ENCODE data around the gene AGRN.
"Not testable (repeated sequence)": the region's sequence is repeated elsewhere in the genome, so short reads cannot be mapped to it uniquely, and the experiment has no call there.

AGRN gene

DNA sequence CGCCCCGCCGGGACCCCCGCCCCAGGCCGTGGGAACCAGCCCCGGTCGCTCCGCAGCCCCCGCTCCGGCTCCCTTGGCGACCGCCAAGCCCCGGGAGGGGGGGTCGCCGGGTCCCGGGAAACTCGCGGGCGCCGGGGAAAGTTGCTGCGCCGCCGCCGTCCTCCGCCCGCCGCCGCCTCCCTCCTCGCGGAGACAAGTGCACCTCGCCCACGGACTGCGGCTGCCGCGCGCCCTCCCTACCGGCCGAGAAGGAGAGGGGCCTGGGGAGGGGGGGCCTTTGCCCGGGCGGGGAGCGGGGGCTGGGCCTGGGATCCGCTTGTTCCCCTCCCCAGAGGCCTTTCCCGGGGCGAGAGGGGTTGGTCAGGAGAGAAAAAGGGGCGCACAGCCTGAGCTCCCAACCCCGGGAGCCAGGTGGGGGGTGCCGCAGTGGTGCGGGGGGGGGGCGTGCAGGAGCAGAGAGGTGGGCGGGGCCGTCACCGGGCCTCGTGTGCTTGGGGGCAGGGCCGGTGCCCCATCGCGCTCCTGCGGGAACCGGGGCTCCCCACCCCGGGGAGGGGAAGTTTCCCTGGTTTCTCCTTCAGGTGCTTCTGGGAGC is 592 bp downstream of the AGRN start:
- peak in 1 of 2 donors; percentile 61 for DNase-seq (ENCODE audit: low read depth in 2 of 2)

DNA sequence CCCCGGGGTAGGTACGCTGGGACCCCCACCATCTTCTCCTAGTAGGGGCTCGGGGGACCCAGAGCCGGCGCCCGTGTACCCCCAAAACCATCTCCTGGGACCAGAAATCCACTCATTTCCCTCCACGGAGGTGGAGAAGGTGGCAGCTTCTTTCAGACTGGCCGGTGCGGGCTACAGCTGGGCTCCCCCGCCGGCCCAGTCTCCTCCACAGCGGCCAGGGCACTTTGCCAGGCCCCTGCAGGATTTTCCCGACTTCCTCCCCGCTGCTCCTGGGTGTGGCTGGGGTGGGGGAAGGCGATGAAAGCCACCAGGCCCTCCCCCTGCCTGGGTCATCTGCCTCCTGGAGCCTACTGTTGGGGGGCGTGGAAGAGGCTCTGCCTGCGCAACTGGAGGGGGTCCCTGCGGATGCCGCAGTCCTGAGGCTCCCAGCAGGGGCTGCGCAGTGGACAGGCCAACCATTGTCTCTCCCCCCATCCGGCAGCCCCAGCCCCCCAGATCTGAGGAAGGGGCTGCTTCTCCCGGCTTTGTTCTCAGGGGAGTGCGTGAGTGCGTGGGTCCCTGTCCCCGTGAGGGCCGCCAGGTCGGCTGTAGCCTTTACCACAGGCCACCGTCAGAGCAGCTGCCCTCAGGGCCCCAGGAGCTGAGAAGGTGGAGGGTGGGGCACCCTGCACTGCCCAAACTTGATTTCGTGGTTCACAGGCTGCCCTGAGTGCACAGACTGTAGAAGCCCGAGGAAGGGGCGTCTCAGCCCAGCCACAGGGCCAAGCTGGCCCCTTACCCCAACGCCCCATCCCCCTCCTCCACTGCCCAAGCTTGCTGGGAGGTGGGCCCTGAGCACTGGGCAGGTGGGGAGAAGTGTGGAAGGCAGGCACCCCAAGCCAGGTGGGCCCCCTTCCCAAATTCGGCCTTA is 1.3 kb downstream of the AGRN start:
- no peak for DNase-seq (ENCODE audit: low read depth in 2 of 2)

DNA sequence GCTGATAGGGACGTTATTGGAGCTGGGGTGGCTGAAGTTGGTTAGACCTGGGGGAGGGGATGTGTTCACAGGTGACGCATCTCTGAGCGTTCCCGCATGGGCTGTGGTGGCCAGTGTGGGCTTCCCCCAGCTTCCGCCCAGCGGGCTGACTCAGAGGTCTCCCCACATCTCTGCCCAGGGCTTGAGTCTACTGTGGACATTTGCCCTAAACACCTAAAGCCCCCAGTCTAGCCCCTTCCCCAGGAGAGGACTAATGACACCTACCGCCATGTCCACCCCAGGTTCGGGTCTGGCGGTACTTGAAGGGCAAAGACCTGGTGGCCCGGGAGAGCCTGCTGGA is 2.0 kb downstream of the AGRN start:
- no peak for DNase-seq (ENCODE audit: low read depth in 2 of 2)

DNA sequence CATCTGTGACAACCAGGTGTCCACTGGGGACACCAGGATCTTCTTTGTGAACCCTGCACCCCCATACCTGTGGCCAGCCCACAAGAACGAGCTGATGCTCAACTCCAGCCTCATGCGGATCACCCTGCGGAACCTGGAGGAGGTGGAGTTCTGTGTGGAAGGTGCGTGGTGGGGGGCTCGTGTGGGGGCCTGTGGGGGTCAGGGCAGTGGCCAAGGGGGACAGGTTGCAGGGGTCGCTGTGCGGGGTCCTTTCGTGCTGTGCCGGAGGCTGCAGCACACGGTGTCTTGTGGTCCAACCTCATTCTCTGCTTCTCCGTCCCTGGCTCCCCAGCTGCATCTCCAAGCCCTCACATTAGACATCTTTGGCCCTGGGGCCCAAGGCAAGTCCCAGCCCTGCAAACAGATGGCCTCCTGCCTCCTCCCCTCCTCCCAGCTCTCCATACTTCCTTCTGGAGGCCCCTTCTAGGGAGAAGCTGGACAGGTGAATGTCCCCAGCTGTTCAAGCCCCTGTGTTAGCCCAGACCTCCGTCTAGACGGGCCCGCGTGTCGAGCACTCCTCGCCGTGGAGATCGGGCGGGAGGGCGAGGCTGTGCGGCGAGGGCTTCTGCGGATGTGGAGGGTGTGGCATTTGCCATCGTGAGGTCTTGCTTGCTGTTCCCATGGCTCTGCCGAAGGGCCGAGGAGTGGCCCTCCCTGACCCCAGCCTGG is 2.5 kb downstream of the AGRN start:
- DNase-seq (ENCODE audit: low read depth in 2 of 2), result no peak

DNA sequence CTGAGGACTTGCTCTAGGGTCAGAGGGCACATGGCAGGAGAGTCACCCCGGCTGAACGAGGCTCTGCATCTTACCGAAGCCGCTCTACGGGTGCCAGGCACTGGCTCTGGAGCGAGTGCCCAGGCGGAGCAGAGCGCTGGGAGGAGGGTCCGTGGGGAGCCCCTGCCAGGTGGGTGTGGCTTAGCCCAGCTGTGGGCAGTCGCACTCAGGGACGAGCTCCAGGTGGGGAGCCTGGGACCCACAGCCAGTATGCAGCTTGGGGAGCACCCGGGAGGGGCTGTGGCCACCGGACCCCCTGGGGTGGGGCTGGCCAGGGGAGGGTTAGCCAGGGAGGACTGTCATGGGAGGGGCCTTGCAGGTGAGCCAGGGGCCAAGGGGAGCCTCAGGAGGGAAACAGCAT is 3.8 kb downstream of the AGRN start:
- no peak for DNase-seq (ENCODE audit: low read depth in 2 of 2)

DNA sequence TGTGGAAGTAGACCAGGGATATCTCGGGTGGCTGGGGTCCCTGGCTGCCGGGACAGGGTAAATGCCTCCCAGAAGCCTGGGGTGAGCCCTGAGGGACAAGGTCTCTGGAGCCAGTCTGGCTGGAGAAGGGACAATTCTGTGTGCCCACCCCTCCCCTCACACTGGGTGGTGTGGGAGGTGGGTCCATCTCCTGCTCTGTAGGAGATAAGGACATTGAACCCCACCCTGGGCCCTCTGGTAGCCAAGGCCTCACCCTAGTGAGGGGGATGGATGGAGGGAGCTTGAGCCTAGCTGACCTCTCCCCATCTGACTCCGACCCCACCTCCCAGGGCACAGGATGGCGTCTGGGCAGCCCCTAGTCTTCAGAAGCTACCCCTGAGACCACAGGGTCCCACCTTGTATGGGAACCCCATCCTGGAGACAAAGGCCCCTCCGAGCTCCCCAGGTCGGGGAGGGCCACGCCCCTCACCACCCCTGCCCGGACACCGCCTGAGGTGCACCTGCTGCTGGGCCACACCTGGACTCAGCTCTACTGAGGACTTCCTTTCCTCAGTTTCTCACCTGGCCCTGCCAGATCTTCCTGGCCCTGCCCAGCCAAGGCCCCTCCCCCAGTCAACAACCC is 4.3 kb downstream of the AGRN start:
- DNase-seq (ENCODE audit: low read depth in 2 of 2), result no peak

DNA sequence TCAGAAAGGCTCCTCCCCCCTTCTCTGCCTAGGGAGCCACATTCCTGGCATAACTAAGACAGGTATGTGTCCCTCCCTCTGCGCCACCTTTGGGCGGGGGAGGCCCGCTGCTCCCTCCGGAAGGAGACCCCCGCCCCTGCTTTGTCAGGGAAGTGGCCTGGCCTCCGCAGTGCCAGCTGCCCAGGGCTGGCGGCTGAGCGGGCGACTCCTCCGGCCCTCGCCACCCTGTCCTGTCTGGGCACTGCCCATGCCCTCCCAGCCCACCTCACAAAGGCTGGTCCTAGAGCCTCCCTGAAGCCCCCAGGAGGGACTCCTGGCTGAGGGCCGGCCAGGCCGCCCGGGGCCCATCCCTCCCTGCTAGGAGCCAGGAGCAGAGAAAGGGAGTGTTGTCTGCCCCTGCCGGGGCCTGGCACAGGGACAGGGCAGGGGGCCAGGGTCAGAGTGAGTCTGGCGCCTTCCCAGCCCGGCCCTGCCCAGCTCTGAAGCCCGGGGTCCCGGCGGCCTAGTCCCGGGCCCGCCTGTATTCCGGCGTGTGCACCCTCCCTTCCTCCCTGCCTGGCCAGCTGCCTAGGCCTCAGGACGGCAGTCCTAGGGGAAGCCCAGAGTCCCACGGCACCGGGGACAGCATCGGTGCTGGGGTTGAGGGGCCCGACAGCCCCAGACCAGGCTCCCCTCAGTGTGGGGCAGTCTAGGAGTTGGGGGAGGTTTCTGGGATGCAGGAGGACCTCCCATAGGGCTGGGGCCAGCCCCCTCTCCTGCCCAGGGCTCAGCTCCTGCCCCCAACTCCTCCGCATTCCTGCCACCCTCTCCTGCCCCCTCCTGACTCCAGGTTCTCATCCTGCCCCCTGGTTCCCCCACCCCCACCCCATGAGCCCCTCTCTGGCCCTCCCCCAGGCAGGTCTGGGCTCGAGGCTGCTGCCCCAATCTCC is 5.1 kb downstream of the AGRN start:
- no peak for DNase-seq (ENCODE audit: low read depth in 2 of 2)

DNA sequence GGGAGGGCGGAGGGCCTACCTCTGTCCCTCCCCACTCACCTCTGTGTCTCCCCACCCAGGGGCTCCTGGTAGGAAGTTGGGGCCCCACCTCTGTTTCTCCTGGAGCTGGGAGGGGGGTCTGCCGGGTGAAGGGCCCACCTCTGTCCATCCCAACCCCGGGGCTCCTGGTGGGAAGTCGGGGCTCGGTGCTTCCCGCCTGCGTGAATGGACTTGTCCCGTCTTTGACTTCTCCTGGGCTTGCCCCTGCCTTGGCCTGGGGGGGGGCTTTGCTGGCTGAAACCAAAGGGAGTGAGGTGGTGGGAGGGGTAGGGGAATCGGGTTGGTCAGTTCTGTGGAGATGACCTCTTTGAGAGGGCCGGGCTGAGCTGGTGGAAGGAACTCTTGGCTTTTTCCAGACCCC is 5.8 kb downstream of the AGRN start:
- DNase-seq (ENCODE audit: low read depth in 2 of 2), result no peak

DNA sequence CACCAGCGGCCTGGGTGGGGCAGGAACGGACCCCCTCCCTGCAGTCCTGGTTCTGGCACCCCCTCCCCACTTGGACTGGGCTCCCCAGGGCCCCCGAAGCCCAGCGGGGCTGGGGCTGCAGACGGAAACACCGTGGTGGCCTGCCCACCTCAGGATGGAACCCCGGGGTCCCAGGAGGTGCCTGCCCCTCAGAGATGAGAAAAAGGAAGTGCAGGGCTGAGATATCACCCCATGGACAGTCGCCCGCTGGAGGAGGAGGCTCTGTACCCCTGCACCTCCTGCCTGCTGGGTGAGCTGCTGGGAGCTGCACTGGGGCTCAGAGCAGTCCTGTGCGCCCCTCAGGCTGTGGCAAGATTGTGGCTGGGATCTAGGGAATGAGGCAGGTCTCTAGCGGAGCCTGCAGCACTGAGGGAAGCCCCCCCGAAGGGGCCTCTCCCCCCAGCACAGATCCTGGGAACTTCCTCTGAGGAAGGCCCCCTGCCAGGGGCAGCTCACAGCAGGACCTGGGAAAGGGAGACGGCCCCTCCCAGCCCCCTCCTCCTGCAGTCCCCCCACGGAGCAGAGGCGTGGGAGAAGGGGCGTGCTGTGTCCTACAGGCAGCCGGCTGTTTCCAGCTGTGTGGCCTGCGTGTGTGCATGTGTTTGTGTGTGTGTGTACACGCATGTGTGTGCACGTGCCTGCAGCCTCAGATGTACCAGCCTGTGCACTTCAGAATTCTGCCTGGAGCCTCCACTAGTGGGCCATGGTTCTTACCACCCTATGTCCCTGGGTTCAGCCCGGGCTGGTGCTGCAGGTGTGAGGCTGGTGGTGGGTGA is 6.9 kb downstream of the AGRN start:
- no peak for DNase-seq (ENCODE audit: low read depth in 2 of 2)

DNA sequence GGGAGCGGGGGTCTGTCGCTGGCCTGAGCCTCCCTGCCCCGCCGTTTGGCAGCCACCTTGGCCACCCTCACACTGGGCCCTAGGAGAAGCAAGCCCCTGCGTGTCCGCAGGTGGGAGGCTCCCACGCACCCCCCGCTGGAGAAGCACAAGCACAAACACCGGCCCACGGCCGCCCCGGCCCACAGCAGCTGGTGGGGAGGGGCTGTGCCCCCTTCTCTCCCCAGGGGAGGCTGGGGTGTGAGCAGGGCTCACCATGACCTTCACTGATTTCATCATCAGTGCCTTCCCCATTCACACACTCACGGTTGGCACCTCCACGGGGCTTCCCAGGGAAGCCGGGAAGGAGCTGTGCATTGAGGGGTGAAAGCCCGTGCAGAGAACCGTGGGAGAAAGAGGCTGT is 7.9 kb downstream of the AGRN start:
- no peak for DNase-seq (ENCODE audit: low read depth in 2 of 2)

DNA sequence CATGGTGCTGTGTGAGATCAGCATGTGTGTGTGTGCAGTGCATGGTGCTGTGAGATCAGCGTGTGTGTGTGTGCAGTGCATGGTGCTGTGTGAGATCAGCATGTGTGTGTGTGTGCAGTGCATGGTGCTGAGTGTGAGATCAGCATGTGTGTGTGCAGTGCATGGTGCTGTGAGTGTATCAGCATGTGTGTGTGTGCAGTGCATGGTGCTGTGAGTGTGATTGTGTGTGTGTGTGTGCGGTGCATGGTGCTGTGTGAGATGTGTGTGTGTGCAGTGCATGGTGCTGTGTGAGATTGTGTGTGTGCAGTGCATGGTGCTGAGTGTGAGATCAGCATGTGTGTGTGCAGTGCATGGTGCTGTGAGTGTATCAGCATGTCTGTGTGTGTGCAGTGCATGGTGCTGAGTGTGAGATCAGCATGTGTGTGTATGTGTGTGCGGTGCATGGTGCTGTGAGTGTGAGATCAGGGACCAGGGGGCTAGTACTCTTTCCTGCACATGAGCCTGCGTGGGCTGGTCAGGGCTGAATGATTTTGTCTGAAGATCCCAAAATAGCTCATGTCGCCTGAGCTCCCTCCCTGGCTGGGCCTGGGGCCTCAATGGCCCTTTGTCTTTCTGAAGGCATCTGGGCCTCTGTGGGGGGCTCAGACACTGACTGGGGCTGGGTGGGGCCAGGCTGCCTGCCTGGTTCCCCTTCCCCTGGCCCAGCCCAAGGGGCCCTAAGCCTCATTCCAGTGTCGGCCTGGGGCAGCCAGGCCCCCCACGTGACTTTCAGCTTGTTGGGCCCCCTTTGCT is 11.1 kb downstream of the AGRN start:
- not testable (repeated sequence) for DNase-seq (ENCODE audit: low read depth in 2 of 2)

DNA sequence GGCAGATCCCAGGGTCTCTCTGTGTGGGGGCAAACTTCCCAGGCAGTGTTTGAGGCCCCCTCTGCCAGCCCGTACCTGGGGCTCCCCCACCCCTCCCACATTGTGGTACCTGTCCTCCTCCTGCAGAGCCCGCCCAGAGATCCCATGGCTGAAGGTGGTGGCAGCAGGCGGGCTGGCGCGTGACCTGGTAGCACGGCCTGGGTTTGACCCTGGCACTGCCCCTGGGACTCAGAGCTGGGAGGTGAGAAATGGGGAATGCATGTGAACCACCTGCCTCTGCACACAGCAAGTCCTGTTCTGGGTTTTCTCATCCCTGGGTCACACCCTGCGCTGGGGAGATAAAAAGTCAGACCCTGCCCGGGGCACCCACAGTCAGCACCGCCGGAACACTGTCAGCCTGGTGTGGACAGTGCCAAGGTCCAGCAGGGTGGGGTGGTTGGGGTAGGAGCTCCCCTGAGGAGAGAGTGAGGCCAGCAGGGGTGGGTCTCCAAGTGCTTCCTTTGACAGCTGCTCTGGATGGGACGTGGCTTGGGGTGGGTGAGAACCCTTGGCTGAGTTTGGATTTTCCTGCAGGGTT is 11.8 kb downstream of the AGRN start:
- DNase-seq (ENCODE audit: low read depth in 2 of 2), result no peak

DNA sequence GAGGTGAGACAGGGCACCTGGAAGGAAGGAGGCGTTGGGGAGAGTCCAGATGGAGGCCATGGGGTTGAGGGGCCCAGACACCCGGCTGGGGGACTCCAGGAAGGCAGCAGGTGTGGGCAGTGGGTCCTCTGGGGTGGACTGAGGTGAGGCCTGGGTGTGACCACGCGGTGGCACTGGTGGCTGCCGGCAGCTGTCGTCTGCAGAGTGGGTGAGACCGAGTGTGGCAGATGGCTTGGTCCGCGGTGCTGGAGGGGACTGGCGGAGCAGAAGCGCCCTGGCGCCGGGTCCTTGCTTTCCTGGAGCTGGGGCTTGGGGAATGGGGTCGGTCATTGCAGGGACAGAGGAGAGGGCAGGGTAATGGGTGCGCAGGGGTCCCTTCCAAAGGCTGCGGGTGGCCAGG is 12.5 kb downstream of the AGRN start:
- no peak for DNase-seq (ENCODE audit: low read depth in 2 of 2)

DNA sequence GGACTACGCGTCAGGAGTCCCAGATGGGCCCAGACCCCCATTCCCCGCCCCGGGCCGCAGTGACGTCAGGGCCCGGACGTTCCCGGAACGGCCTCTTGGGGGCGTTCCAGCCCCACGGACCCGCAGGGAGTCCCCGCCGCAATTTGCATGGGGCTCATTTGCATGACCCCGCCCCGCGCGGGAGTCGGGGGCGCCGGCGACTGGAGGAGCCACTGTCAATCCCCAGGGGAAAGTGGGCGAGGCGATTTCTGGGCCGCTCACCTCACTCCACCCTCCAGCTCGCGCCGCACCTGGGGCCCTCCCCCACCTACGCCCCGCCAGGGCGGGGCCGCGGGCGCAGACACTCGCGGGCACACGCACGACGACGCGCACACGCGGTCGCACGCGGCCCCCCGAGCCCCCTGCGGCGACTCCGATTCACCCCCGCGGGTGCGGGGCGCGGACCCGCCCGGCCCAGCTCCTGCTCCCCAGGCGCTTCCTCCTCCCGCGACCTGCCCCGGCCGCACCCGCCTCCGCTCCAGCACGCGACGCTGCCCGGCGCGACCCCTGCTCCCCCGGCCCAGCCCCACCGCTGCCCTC is 13.2 kb downstream of the AGRN start:
- DNase-seq (ENCODE audit: low read depth in 2 of 2), result peak; percentile 87 to 93

DNA sequence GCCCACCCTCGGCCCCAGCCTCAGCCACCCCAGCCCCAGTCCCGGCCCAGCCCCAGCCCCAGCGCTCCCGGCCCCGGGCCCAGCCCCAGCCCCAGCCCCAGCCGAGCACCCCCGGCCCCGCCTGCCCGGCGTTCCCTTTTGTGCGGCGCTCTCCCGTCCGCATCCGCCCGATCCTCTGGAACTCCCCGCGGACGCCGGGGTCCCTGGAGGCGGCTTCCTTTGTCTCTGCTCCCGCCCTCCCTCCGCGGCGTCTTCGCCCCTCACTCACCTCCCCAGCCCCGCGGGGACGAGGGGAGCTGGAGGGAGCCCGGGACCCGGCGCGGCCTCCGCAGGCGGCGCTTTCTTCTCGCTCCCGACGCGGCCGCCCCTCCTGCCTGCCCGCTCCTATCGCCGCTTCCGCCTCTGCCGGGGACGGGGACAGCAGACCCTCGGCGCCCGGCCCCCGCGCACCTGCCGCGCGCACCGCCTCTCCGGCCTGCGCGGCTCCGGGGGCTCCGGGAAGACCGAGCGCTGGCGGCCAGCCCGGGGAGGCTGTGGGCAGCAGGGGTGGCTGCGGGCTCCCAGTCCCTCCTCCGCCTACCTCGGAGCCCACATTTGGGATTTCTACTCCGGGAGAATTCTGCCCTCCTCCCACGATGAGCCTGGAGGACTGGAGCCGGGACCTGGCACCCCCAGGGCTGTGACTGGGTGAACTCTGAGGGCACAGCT is 14.0 kb downstream of the AGRN start:
- DNase-seq (ENCODE audit: low read depth in 2 of 2), result no peak

DNA sequence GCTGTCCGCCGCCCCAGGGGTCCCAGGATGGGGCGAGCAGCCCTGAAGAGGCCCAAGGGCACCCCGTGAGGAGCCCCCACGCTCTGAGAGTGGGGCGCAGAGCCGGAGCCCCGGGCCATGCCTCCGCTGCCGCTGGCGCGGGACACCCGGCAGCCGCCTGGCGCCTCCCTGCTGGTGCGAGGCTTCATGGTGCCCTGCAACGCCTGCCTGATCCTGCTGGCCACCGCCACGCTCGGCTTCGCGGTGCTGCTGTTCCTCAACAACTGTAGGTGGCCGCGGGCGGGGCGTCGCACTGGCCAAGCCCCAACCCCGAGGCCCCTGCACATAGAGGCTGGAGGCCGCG is 14.5 kb downstream of the AGRN start:
- DNase-seq (ENCODE audit: low read depth in 2 of 2), result no peak

DNA sequence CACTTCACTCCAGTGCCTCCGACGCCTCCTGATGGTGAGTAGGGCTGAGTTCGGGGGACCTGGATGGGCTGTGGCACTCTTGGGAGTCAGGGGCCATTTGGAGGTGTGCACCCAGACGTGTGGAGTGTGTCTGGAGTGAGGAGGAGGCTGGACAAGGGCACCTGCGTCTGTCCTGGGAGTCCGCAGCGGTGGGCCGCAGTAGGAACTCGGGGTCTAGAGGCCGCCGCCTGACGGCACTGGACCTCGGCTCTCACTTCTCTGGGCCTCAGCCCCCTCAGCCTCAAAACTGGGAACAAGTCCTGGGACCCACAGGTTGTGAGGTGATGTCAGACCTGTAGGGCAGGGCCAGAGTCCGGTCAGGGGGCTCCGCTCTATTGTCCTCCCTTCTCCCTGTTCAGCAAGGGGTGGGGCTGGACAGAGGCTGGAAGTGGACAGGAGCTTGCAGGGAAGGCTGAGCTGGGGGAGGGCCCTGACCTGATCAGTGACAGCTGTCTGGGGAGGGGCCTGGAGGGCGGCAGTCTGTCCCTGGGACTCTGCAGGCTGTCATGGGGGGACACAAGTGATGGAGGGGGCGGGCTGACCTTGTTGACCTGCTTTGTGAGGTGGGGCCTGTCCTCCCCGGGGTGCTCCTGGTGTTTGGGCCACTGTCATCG is 15.5 kb downstream of the AGRN start:
- no peak for DNase-seq (ENCODE audit: low read depth in 2 of 2)

Data from stimulated activated CD8-positive, alpha-beta memory T cell treated with anti-CD3 and anti-CD28 coated beads, Interleukin-7, amount 100 ng/mL, for 4 hours (primary cell).